Esophagus muscularis mucosa (tissue), 3 donors: ENCODE results near the gene GFAP.

Experiments
- CTCF ChIP-seq, 3 experiments: fragments of 200-600 bp in 2 of 3; fragments of 450-650 bp in 1 of 3; sonication (generic) in 2 of 3; IDR thresholded peaks; one replicate each; pipeline ENCODE4 v1.5.1; 2017 to 2019; ENCODE audit warnings: antibody characterized with exemption in 3 of 3, mild to moderate bottlenecking in 2 of 3, moderate library complexity in 1 of 3
- POLR2A ChIP-seq: fragments of 450-650 bp; IDR thresholded peaks from one replicate; pipeline ENCODE4 v1.6.1; 2017; ENCODE audit warnings: antibody characterized with exemption, moderate library complexity, mild to moderate bottlenecking, low read depth
- POLR2AphosphoS5 ChIP-seq, 2 donors: sonication (generic); formaldehyde crosslinking; IDR thresholded peaks; one replicate each; pipeline ENCODE4 v1.6.1; 2017; ENCODE audit warnings: antibody characterized with exemption in 2 of 2

GRCh38 chr17:44911133-44912001 lies 3.9 kb downstream of the GFAP start:
- TF ChIP-seq CTCF (IDR thresholded peaks at IDR 0.05) (peak; percentile 38 to 53 (median 49)), POLR2AphosphoS5 (IDR thresholded peaks at IDR 0.05) (peak; percentile 24 to 48), POLR2A (no peak)
